Posterior vena cava (tissue), 2 donors: Measurements from ENCODE around the gene G0S2. TPM values are rescaled to one million over a fixed set of nuclear protein-coding genes. Genes with fewer than 3 reads are reported as not detected.

Experiments used
- DNase-seq: peaks from one replicate; pipeline ENCODE4 v3.0.0-alpha.2; 2020; ENCODE audit warnings: low spot score
- intact Hi-C, 2 donors: fragments of 100-400 bp; cut with DNase I; formaldehyde crosslinking; loops; one replicate each; pipeline versions ENCODE4 v1.14.1 to v1.14.2; 2022 to 2023
- total RNA-seq, 2 donors: library from RNA; stranded (reverse); fragmentation: NEBNext Ultra II Directional; extraction: Animal tissue kit (Norgen Biotek cat#: 25700); gene quantifications; one replicate each; pipeline ENCODE4 v1.2.1, GENCODE V29; 2021
- donor health status: DM: yes; HTN: yes; CAD: no.
- donor health status: DM: yes; HTN: yes; CAD: no.

Gene G0S2
- total RNA-seq, 2 donors from 2014 or later = 12.5 to 35.0 TPM

- intact Hi-C loops = no loop called here
- DNase-seq = no peak
Observed at GRCh38 chr1:209646558-209646957, 28.7 kb upstream of the G0S2 start.

GRCh38 chr1:209647156-209647555 is 28.1 kb upstream of the G0S2 start:
- no peak for DNase-seq
- intact Hi-C loops = no loop called here

DNA sequence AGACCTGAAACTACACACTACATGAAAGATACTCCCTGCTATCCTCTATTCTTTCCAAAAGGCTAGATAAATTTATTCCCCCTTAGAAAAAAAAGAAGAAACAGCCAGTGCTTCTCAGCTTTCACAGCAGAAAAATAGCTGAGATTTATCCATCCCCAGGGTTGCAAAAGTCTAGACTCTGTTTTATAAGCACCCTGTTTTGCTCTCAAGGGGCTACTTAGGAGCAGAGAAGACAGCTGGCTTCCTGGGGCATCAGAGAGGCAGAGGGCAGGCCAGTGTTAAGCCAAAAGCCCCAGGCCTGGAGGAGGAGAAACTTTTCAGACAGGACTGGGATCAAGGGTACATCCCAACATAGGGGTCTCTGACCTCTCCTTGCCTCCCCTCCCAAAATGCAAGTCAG is 26.9 kb upstream of the G0S2 start:
- intact Hi-C loops = no loop called here
- DNase-seq = no peak

- intact Hi-C loops = no loop called here
- DNase-seq = no peak
Observed at GRCh38 chr1:209648931-209649776, 26.1 kb upstream of the G0S2 start.

- intact Hi-C loops = no loop called here
- no peak for DNase-seq
Observed at GRCh38 chr1:209650454-209650853, 24.8 kb upstream of the G0S2 start.

- DNase-seq = peak; percentile 91
- intact Hi-C loops = no loop called here
Observed at GRCh38 chr1:209651138-209651587, 24.0 kb upstream of the G0S2 start.

- DNase-seq = no peak
- intact Hi-C loops = no loop called here
Observed at GRCh38 chr1:209652121-209652735, 23.0 kb upstream of the G0S2 start, which contains the start of gene LAMB3. TSS of gene LAMB3 (minus strand) at chr1:209652425. CDS start at chr1:209650944, 1,481 bp downstream.

DNA sequence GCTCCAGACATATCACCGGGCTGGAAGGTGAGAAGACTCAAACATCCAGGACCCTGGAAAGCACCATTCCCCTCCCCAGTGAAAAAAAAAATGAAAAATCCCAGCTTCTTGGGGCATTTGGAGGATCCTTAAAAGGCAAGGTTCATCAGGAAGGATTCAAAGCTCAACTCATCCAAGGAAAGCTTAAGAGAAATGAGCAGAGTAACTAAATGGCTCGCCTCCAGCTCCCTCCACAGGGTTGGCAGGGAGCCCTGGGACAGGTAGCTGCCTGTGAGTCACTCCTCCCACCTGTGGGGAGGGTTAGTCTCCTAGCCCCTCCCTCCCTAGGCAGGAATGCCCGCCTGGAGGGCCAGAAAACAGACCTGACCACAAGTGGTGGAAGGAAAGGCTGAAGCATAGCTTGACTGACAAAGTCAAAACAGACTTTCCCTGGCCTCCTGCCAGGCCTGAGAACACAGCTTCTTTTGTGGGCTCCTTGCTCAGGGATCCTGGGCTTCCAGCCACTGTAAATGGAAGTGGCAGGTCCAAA is 22.3 kb upstream of the G0S2 start:
- no peak for DNase-seq
- intact Hi-C loops = no loop called here

GRCh38 chr1:209653915-209654351 is 21.3 kb upstream of the G0S2 start:
- DNase-seq = no peak
- intact Hi-C loops = no loop called here

GRCh38 chr1:209655411-209656231 is 19.6 kb upstream of the G0S2 start:
- no peak for DNase-seq
- intact Hi-C loops = no loop called here

- no peak for DNase-seq
- intact Hi-C loops = no loop called here
Observed at GRCh38 chr1:209657140-209657879, 17.9 kb upstream of the G0S2 start.

GRCh38 chr1:209657918-209658317 is 17.3 kb upstream of the G0S2 start:
- DNase-seq = no peak
- intact Hi-C loops = no loop called here

DNA sequence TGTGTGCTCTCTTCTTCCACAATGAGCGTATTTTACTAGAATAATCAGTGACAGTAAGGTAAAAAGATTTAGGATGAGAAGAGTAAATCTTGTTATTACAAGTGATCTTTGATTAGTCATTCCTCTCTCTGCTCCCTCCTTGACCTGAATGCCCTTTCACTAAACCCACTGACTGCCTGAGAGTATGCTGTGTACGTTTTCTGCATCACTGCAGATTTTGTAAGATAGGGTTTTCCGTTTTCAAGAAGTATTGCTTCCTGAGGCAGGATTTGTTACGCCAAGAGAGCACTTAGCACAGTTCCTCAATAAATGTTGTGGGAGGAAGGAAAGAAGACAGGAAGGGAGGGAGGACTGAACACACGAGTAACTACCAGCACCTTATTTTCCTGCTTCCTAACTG is 15.3 kb upstream of the G0S2 start:
- DNase-seq = no peak
- intact Hi-C loops = no loop called here

- no peak for DNase-seq
- intact Hi-C loops = no loop called here
Observed at GRCh38 chr1:209661071-209661470, 14.1 kb upstream of the G0S2 start.

DNA sequence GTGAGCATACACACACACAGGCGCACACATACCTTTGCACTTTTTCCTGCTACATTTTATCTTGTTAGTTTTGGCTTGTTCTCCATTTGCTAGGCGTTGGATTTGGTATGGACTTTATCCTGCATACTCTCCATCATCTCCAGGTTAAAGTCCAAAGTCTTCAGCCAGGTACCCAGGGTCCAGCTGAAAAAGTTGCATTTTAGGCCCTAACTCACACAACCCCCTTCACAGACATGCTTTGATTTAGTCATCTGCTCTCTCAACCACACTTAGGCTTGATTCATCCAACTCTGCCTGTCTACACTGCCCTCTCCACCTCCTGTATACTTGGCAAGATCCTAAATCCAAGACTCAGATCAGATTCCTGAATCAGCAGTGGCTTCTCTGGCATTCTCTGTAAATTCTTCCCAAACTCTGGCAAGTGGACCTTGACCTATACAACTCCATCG is 12.3 kb upstream of the G0S2 start:
- intact Hi-C loops = no loop called here
- no peak for DNase-seq

- intact Hi-C loops = no loop called here
Observed at GRCh38 chr1:209667103-209667502, 8.1 kb upstream of the G0S2 start.

DNA sequence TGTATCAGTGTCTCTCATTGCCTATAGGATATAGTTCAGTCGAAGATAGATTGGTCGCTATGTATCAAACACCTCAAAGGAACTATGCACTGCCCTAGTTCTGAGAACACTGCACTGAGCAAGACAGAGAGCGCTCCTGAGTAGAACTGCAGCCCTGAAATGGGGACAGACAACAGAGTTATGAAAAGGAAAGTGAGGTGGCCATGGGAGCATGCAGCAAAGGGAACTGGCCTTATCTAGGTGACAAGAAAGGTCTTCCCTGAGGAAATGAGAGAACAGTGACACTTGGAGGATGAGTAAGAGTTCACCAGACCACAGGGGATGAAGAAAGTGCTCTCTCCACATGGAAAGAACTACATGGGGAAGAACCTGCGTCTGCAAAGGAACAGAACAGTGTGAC is 7.5 kb upstream of the G0S2 start:
- intact Hi-C loops = no loop called here
- no peak for DNase-seq

More at GRCh38 chr1:209667103-209667502, 8.1 kb upstream of the G0S2 start:
- no peak for DNase-seq

- DNase-seq = no peak
- intact Hi-C loops = no loop called here
Observed at GRCh38 chr1:209670441-209671082, 4.7 kb upstream of the G0S2 start.
